ENCODE data around the gene JUND.

- TF ChIP-seq CTCF (conservative IDR thresholded peaks at IDR 0.05; ENCODE audit: low read length) (no peak), EZH2phosphoT487 (IDR thresholded peaks at IDR 0.05; ENCODE audit: borderline replicate concordance) (no peak)
Observed at GRCh38 chr19:18330868-18331267, 49.4 kb upstream of the JUND start.

Measured in Loucy (cell line).